ENCODE data around the gene DDX6.
"Not testable (repeated sequence)": the region's sequence is repeated elsewhere in the genome, so short reads cannot be mapped to it uniquely, and the experiment has no call there.

Gene DDX6

GRCh38 chr11:118718562-118718961 lies 72.4 kb downstream of the DDX6 start:
- H3K18ac ChIP-seq (ENCODE audit: low read length), result peak overlapping the region; percentile 51
- H3K79me2 ChIP-seq (ENCODE audit: control insufficient read depth, insufficient read depth, low read length); H3K4me2 ChIP-seq (ENCODE audit: low read length); H2BK15ac ChIP-seq (replicated peaks; ENCODE audit: low read depth); H3K36me3 ChIP-seq (ENCODE audit: control insufficient read depth, insufficient read depth, low read length); H2AK5ac ChIP-seq (ENCODE audit: low read length); H4K8ac ChIP-seq (ENCODE audit: low read depth, low read length); DNase-seq; H2BK120ac ChIP-seq (ENCODE audit: low read depth, low read length); H2BK5ac ChIP-seq (ENCODE audit: low read length); H3K9ac ChIP-seq (ENCODE audit: low read length); H3K4me1 ChIP-seq (ENCODE audit: control insufficient read depth, low read depth, low read length); H3K56ac ChIP-seq (ENCODE audit: low read length); H3K27me3 ChIP-seq (ENCODE audit: insufficient read depth, low read length, poor library complexity); H3K27ac ChIP-seq (ENCODE audit: low read depth, low read length); H4K5ac ChIP-seq (ENCODE audit: low read length); H3K23ac ChIP-seq (ENCODE audit: low read length); H3K4me3 ChIP-seq (ENCODE audit: low read length); H3K4ac ChIP-seq (ENCODE audit: low read depth, low read length); H3K79me1 ChIP-seq (ENCODE audit: low read length): not testable (repeated sequence)
- WGBS (ENCODE audit: extremely low coverage, insufficient coverage, low lambda C conversion rate), result no CpG with 5 or more reads among the region's 7 CpGs

GRCh38 chr11:118717733-118718132 lies 73.2 kb downstream of the DDX6 start:
- not testable (repeated sequence) for H4K8ac ChIP-seq (ENCODE audit: low read depth, low read length); H3K36me3 ChIP-seq (ENCODE audit: control insufficient read depth, insufficient read depth, low read length); H2BK5ac ChIP-seq (ENCODE audit: low read length); H3K4ac ChIP-seq (ENCODE audit: low read depth, low read length); H3K4me1 ChIP-seq (ENCODE audit: control insufficient read depth, low read depth, low read length); H3K4me2 ChIP-seq (ENCODE audit: low read length); H4K5ac ChIP-seq (ENCODE audit: low read length); H2BK120ac ChIP-seq (ENCODE audit: low read depth, low read length); H3K23ac ChIP-seq (ENCODE audit: low read length); H3K79me1 ChIP-seq (ENCODE audit: low read length); H3K18ac ChIP-seq (ENCODE audit: low read length); H3K9ac ChIP-seq (ENCODE audit: low read length); H2BK15ac ChIP-seq (replicated peaks; ENCODE audit: low read depth); DNase-seq; H2AK5ac ChIP-seq (ENCODE audit: low read length); H3K56ac ChIP-seq (ENCODE audit: low read length); H3K27me3 ChIP-seq (ENCODE audit: insufficient read depth, low read length, poor library complexity); H3K27ac ChIP-seq (ENCODE audit: low read depth, low read length); H3K4me3 ChIP-seq (ENCODE audit: low read length); H3K79me2 ChIP-seq (ENCODE audit: control insufficient read depth, insufficient read depth, low read length)
- no CpG with 5 or more reads among the region's 4 CpGs for WGBS (ENCODE audit: extremely low coverage, insufficient coverage, low lambda C conversion rate)

- not testable (repeated sequence) for H4K8ac ChIP-seq (ENCODE audit: low read depth, low read length); H2BK120ac ChIP-seq (ENCODE audit: low read depth, low read length); H3K4ac ChIP-seq (ENCODE audit: low read depth, low read length); H3K23ac ChIP-seq (ENCODE audit: low read length); H3K79me1 ChIP-seq (ENCODE audit: low read length); H3K27ac ChIP-seq (ENCODE audit: low read depth, low read length); H3K4me3 ChIP-seq (ENCODE audit: low read length); H2BK15ac ChIP-seq (replicated peaks; ENCODE audit: low read depth); H3K56ac ChIP-seq (ENCODE audit: low read length); H4K5ac ChIP-seq (ENCODE audit: low read length); H3K79me2 ChIP-seq (ENCODE audit: control insufficient read depth, insufficient read depth, low read length); H2AK5ac ChIP-seq (ENCODE audit: low read length); H2BK5ac ChIP-seq (ENCODE audit: low read length); H3K18ac ChIP-seq (ENCODE audit: low read length); H3K9ac ChIP-seq (ENCODE audit: low read length); H3K36me3 ChIP-seq (ENCODE audit: control insufficient read depth, insufficient read depth, low read length); H3K4me2 ChIP-seq (ENCODE audit: low read length); H3K4me1 ChIP-seq (ENCODE audit: control insufficient read depth, low read depth, low read length); H3K27me3 ChIP-seq (ENCODE audit: insufficient read depth, low read length, poor library complexity)
- WGBS (ENCODE audit: extremely low coverage, insufficient coverage, low lambda C conversion rate), result no CpG with 5 or more reads among the region's 6 CpGs
- DNase-seq, result peak; percentile 61
These were observed 73.7 kb downstream of the DDX6 start for GRCh38 chr11:118717221-118717620.

- H3K79me1 ChIP-seq (ENCODE audit: low read length), result no peaks in the 10 kb centered on the region
- no peak overlapping the region for H4K5ac ChIP-seq (ENCODE audit: low read length)
- H3K27ac ChIP-seq (ENCODE audit: low read depth, low read length), result peak overlapping the region; percentile 96
- no peak overlapping the region for H4K8ac ChIP-seq (ENCODE audit: low read depth, low read length)
- H3K4me2 ChIP-seq (ENCODE audit: low read length), result no peak overlapping the region
- no peak overlapping the region for H2BK120ac ChIP-seq (ENCODE audit: low read depth, low read length)
- WGBS (ENCODE audit: extremely low coverage, insufficient coverage, low lambda C conversion rate), result no CpG with 5 or more reads among the region's 4 CpGs
- no peak overlapping the region for H3K56ac ChIP-seq (ENCODE audit: low read length)
- H2AK5ac ChIP-seq (ENCODE audit: low read length), result no peak overlapping the region
- no peak overlapping the region for H2BK15ac ChIP-seq (replicated peaks; ENCODE audit: low read depth)
- peak overlapping the region; percentile 87 for H3K4ac ChIP-seq (ENCODE audit: low read depth, low read length)
- H3K4me3 ChIP-seq (ENCODE audit: low read length), result no peak overlapping the region
- H3K4me1 ChIP-seq (ENCODE audit: control insufficient read depth, low read depth, low read length), result peaks cover 5% of the 10 kb centered on the region
- no peak overlapping the region for H3K23ac ChIP-seq (ENCODE audit: low read length)
- H2BK5ac ChIP-seq (ENCODE audit: low read length), result peak overlapping the region; percentile 99
- no peak overlapping the region for H3K9ac ChIP-seq (ENCODE audit: low read length)
- H3K79me2 ChIP-seq (ENCODE audit: control insufficient read depth, insufficient read depth, low read length), result no peaks in the 10 kb centered on the region
- H3K18ac ChIP-seq (ENCODE audit: low read length), result peak overlapping the region; percentile 85
- H3K36me3 ChIP-seq (ENCODE audit: control insufficient read depth, insufficient read depth, low read length), result no peaks in the 10 kb centered on the region
- peak; percentile 98 for DNase-seq
- no peaks in the 10 kb centered on the region for H3K27me3 ChIP-seq (ENCODE audit: insufficient read depth, low read length, poor library complexity)
These were observed 75.1 kb downstream of the DDX6 start for GRCh38 chr11:118715837-118716260.

GRCh38 chr11:118715245-118715831 lies 75.6 kb downstream of the DDX6 start:
- H3K56ac ChIP-seq (ENCODE audit: low read length), result peak overlapping the region; percentile 95
- peaks cover 5% of the 10 kb centered on the region for H3K4me1 ChIP-seq (ENCODE audit: control insufficient read depth, low read depth, low read length)
- no peaks in the 10 kb centered on the region for H3K36me3 ChIP-seq (ENCODE audit: control insufficient read depth, insufficient read depth, low read length)
- no peak overlapping the region for H3K4me3 ChIP-seq (ENCODE audit: low read length)
- H3K79me2 ChIP-seq (ENCODE audit: control insufficient read depth, insufficient read depth, low read length), result no peaks in the 10 kb centered on the region
- peak overlapping the region; percentile 92 for H2BK120ac ChIP-seq (ENCODE audit: low read depth, low read length)
- peak overlapping the region; percentile 32 for H3K23ac ChIP-seq (ENCODE audit: low read length)
- no peak overlapping the region for H4K8ac ChIP-seq (ENCODE audit: low read depth, low read length)
- H3K4me2 ChIP-seq (ENCODE audit: low read length), result no peak overlapping the region
- peak overlapping the region; percentile 85 for H3K18ac ChIP-seq (ENCODE audit: low read length)
- H3K27ac ChIP-seq (ENCODE audit: low read depth, low read length), result peak overlapping the region; percentile 96
- H2BK15ac ChIP-seq (replicated peaks; ENCODE audit: low read depth), result no peak overlapping the region
- H3K79me1 ChIP-seq (ENCODE audit: low read length), result no peaks in the 10 kb centered on the region
- peak overlapping the region; percentile 51 for H3K9ac ChIP-seq (ENCODE audit: low read length)
- no CpG with 5 or more reads among the region's 5 CpGs for WGBS (ENCODE audit: extremely low coverage, insufficient coverage, low lambda C conversion rate)
- peak overlapping the region; percentile 99 for H2BK5ac ChIP-seq (ENCODE audit: low read length)
- peak; percentile 74 for DNase-seq
- H3K27me3 ChIP-seq (ENCODE audit: insufficient read depth, low read length, poor library complexity), result no peaks in the 10 kb centered on the region
- H4K5ac ChIP-seq (ENCODE audit: low read length), result peak overlapping the region; percentile 82
- peak overlapping the region; percentile 87 for H3K4ac ChIP-seq (ENCODE audit: low read depth, low read length)
- H2AK5ac ChIP-seq (ENCODE audit: low read length), result peak overlapping the region; percentile 69

GRCh38 chr11:118714816-118715215 lies 76.1 kb downstream of the DDX6 start:
- Histone ChIP-seq H3K4me1 (ENCODE audit: control insufficient read depth, low read depth, low read length) (peaks cover 5% of the 10 kb centered on the region), H3K23ac (ENCODE audit: low read length) (peak overlapping the region; percentile 32), H3K27me3 (ENCODE audit: insufficient read depth, low read length, poor library complexity) (no peaks in the 10 kb centered on the region), H4K5ac (ENCODE audit: low read length) (no peak overlapping the region), H2BK5ac (ENCODE audit: low read length) (peak overlapping the region; percentile 96), H3K79me1 (ENCODE audit: low read length) (no peaks in the 10 kb centered on the region), H3K36me3 (ENCODE audit: control insufficient read depth, insufficient read depth, low read length) (no peaks in the 10 kb centered on the region), H4K8ac (ENCODE audit: low read depth, low read length) (no peak overlapping the region), H3K27ac (ENCODE audit: low read depth, low read length) (peak overlapping the region; percentile 96), H3K4me3 (ENCODE audit: low read length) (no peak overlapping the region), H3K4me2 (ENCODE audit: low read length) (no peak overlapping the region), H3K56ac (ENCODE audit: low read length) (peak overlapping the region; percentile 95), H3K9ac (ENCODE audit: low read length) (peak overlapping the region; percentile 51), H3K4ac (ENCODE audit: low read depth, low read length) (peak overlapping the region; percentile 87), H3K18ac (ENCODE audit: low read length) (peak overlapping the region; percentile 85), H2AK5ac (ENCODE audit: low read length) (peak overlapping the region; percentile 52), H2BK120ac (ENCODE audit: low read depth, low read length) (peak overlapping the region; percentile 92), H2BK15ac (replicated peaks; ENCODE audit: low read depth) (no peak overlapping the region), H3K79me2 (ENCODE audit: control insufficient read depth, insufficient read depth, low read length) (no peaks in the 10 kb centered on the region)
- DNase-seq, result peak; percentile 86
